GM23338 (cell line): ENCODE results near the gene S100A6. TPM values are rescaled to one million over a fixed set of nuclear protein-coding genes. Genes with fewer than 3 reads are reported as not detected.

ENCODE experiments used
- ATAC-seq: fragments of 200-7000 bp; cut with Tn5 transposase; 3 replicates; pipeline ENCODE4 v1.9.1; 2020
- DNase-seq: peaks from one replicate; pipeline ENCODE4 v3.0.0-alpha.2; 2015; ENCODE audit warnings: low spot score
- H2AFZ ChIP-seq: fragments of 200-600 bp; sonication (generic); 2 replicates; pipeline ENCODE4 v1.8.0; 2016; ENCODE audit warnings: antibody characterized with exemption, mild to moderate bottlenecking, moderate library complexity
- H3F3A ChIP-seq: fragments of 200-600 bp; sonication (generic); replicated peaks from 2 replicates; pipeline ENCODE4 v1.8.0; 2017; ENCODE audit warnings: antibody characterized with exemption, mixed run types, low read depth
- H3K27ac ChIP-seq: fragments of 200-600 bp; sonication (generic); 2 replicates; pipeline ENCODE4 v1.6.1; 2016; ENCODE audit warnings: low read depth
- H3K27me3 ChIP-seq: fragments of 200-600 bp; sonication (generic); 2 replicates; pipeline ENCODE4 v1.8.0; 2016; ENCODE audit warnings: mild to moderate bottlenecking, mixed run types, moderate library complexity; ENCODE audit not compliant: insufficient read depth
- H3K36me3 ChIP-seq: fragments of 200-600 bp; sonication (generic); 2 replicates; pipeline ENCODE4 v1.8.0; 2016; ENCODE audit warnings: mild to moderate bottlenecking; ENCODE audit not compliant: insufficient read depth
- H3K4me1 ChIP-seq: fragments of 200-600 bp; sonication (generic); 2 replicates; pipeline ENCODE4 v1.8.0; 2016; ENCODE audit warnings: mild to moderate bottlenecking, moderate library complexity; ENCODE audit not compliant: insufficient read depth
- H3K4me2 ChIP-seq: fragments of 200-600 bp; sonication (generic); 2 replicates; pipeline ENCODE4 v1.7.1; 2017; ENCODE audit warnings: mixed run types
- H3K4me3 ChIP-seq: fragments of 200-600 bp; sonication (generic); 2 replicates; pipeline ENCODE4 v1.6.1; 2016; ENCODE audit warnings: mixed run types
- H3K79me2 ChIP-seq: fragments of 200-600 bp; sonication (generic); replicated peaks from 2 replicates; pipeline ENCODE4 v1.8.0; 2017; ENCODE audit warnings: mild to moderate bottlenecking; ENCODE audit not compliant: insufficient read depth
- H3K9me2 ChIP-seq: fragments of 200-600 bp; sonication (generic); 2 replicates; pipeline ENCODE4 v1.8.0; 2017; ENCODE audit not compliant: insufficient read depth
- H4K20me1 ChIP-seq: fragments of 200-600 bp; sonication (generic); replicated peaks from 2 replicates; pipeline ENCODE4 v1.8.0; 2017; ENCODE audit warnings: mild to moderate bottlenecking; ENCODE audit not compliant: insufficient read depth
- H3K27ac Mint-ChIP-seq: 2 replicates; pipeline ENCODE4 v1.8.0; 2020; ENCODE audit warnings: inconsistent platforms, mild to moderate bottlenecking, moderate library complexity, mixed read lengths
- H3K27me3 Mint-ChIP-seq: 3 replicates; pipeline ENCODE4 v1.8.0; 2022; ENCODE audit warnings: low read depth, mild to moderate bottlenecking, moderate library complexity, mixed read lengths, inconsistent platforms; ENCODE audit not compliant: insufficient read depth, poor library complexity
- H3K36me3 Mint-ChIP-seq: 3 replicates; pipeline ENCODE4 v1.8.0; 2021; ENCODE audit warnings: low read depth, mild to moderate bottlenecking, inconsistent platforms, moderate library complexity, mixed read lengths
- H3K4me1 Mint-ChIP-seq: 3 replicates; pipeline ENCODE4 v1.8.0; 2020; ENCODE audit warnings: mild to moderate bottlenecking, inconsistent platforms, mixed read lengths
- H3K4me3 Mint-ChIP-seq: 3 replicates; pipeline ENCODE4 v1.8.0; 2021; ENCODE audit warnings: moderate library complexity, mild to moderate bottlenecking, inconsistent platforms, mixed read lengths
- H3K9me3 Mint-ChIP-seq: 3 replicates; pipeline ENCODE4 v1.8.0; 2020; ENCODE audit warnings: moderate library complexity, mild to moderate bottlenecking, inconsistent platforms, mixed read lengths
- CREB1 ChIP-seq: fragments of 250-450 bp; sonication (Bioruptor Pico); IDR thresholded peaks from 2 replicates; pipeline ENCODE4 v1.5.0; 2020; ENCODE audit warnings: low read depth, mild to moderate bottlenecking, moderate library complexity
- EZH2 ChIP-seq: fragments of 200-600 bp; sonication (generic); IDR thresholded peaks from one replicate; pipeline ENCODE4 v1.8.0; 2017; ENCODE audit warnings: antibody characterized with exemption, mild to moderate bottlenecking, low read depth; ENCODE audit not compliant: unreplicated experiment
- EZH2phosphoT487 ChIP-seq: fragments of 200-600 bp; sonication (generic); IDR thresholded peaks from one replicate; pipeline ENCODE4 v1.8.1; 2018; ENCODE audit warnings: antibody characterized with exemption; ENCODE audit not compliant: unreplicated experiment
- JUNB ChIP-seq: IDR thresholded peaks from one replicate; pipeline ENCODE4 v1.6.1; 2016; ENCODE audit warnings: antibody characterized with exemption; ENCODE audit not compliant: unreplicated experiment
- NANOG ChIP-seq: IDR thresholded peaks from 2 replicates; pipeline ENCODE4 v1.6.1; 2016; ENCODE audit warnings: antibody characterized with exemption, borderline replicate concordance
- POLR2AphosphoS5 ChIP-seq: IDR thresholded peaks from 2 replicates; pipeline ENCODE4 v1.6.1; 2016; ENCODE audit warnings: antibody characterized with exemption, low read depth
- STAT1 ChIP-seq: IDR thresholded peaks from one replicate; pipeline ENCODE4 v1.6.1; 2016; ENCODE audit warnings: antibody characterized with exemption; ENCODE audit not compliant: unreplicated experiment
- ZNF114 ChIP-seq: fragments of 250-450 bp; sonication (Bioruptor Pico); IDR thresholded peaks from 2 replicates; pipeline ENCODE4 v1.5.0; 2020; ENCODE audit warnings: mild to moderate bottlenecking, moderate library complexity
- ZNF331 ChIP-seq: fragments of 250-450 bp; sonication (Bioruptor Pico); IDR thresholded peaks from 2 replicates; pipeline ENCODE4 v1.5.0; 2020; ENCODE audit warnings: low read depth, mild to moderate bottlenecking, moderate library complexity
- polyA plus RNA-seq: library from polyadenylated mRNA; unstranded; fragments of >200 nt; fragmentation: Nextera tagmentation; extraction: Ambion mirVana; gene quantifications from 2 replicates; pipeline ENCODE4 v1.2.1, GENCODE V29; 2016
- total RNA-seq: library from RNA; depleted of rRNA; stranded (reverse); fragments of >200 nt; shearing (Covaris generic); gene quantifications from 2 replicates; pipeline ENCODE4 v1.2.3, GENCODE V29; 2014
- TF ChIP-seq, protein P1 (sequence below): IDR thresholded peaks from one replicate; pipeline ENCODE4 v1.6.1; 2018; ENCODE audit warnings: antibody characterized with exemption; ENCODE audit not compliant: unreplicated experiment
- TF ChIP-seq, protein P2 (sequence below): IDR thresholded peaks from 2 replicates; pipeline ENCODE4 v1.6.1; 2016; ENCODE audit warnings: antibody characterized with exemption
- TF ChIP-seq, protein P3 (sequence below), 2 experiments: fragments of 200-600 bp in 1 of 2; sonication (generic) in 1 of 2; conservative IDR thresholded peaks; 2 replicates each; pipeline versions ENCODE4 v1.5.1 to v1.6.1; 2016 to 2017; ENCODE audit warnings: antibody characterized with exemption in 2 of 2, low read depth in 2 of 2, mild to moderate bottlenecking in 2 of 2, moderate library complexity in 1 of 2

S100A6 gene
- total and polyA plus RNA-seq, 2 experiments from 2014 or later = 7.3 to 77.5 TPM

DNA sequence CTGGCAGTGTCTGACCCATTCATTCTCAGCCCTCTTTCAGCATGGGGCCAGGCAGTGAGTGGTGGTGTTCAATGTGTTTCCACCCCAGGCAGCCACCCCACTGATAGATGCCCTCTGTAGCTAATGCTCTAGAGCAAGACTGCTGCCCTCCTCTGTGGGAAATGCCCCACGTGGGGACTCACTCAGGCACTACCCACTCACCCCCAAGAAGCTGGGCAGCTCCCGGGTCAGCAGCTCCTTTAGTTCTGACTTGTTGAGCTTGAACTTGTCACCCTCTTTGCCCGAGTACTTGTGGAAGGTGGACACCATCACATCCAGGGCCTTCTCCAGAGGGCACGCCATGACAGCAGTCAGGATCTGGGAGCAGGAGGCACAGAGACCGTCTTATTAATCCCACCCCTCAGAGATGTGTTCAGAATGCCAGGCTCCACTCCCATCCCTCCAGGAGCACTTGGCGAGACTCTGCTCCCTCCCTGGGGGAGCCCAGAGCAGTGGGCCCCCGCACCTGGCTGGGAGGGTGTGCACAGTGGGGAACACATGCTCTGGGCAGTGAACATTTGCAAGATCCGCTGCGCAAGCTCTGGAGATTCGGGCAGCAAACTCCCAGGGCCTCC, 8.8 kb upstream of the S100A6 start (continued):
- TF ChIP-seq, protein P1, sequence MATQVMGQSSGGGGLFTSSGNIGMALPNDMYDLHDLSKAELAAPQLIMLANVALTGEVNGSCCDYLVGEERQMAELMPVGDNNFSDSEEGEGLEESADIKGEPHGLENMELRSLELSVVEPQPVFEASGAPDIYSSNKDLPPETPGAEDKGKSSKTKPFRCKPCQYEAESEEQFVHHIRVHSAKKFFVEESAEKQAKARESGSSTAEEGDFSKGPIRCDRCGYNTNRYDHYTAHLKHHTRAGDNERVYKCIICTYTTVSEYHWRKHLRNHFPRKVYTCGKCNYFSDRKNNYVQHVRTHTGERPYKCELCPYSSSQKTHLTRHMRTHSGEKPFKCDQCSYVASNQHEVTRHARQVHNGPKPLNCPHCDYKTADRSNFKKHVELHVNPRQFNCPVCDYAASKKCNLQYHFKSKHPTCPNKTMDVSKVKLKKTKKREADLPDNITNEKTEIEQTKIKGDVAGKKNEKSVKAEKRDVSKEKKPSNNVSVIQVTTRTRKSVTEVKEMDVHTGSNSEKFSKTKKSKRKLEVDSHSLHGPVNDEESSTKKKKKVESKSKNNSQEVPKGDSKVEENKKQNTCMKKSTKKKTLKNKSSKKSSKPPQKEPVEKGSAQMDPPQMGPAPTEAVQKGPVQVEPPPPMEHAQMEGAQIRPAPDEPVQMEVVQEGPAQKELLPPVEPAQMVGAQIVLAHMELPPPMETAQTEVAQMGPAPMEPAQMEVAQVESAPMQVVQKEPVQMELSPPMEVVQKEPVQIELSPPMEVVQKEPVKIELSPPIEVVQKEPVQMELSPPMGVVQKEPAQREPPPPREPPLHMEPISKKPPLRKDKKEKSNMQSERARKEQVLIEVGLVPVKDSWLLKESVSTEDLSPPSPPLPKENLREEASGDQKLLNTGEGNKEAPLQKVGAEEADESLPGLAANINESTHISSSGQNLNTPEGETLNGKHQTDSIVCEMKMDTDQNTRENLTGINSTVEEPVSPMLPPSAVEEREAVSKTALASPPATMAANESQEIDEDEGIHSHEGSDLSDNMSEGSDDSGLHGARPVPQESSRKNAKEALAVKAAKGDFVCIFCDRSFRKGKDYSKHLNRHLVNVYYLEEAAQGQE = no peak
- TF ChIP-seq ZNF114 (CRISPR knock-in tag) (no peak), NANOG (no peak), ZNF331 (CRISPR knock-in tag) (no peak), CREB1 (CRISPR knock-in tag) (no peak), EZH2 (no peak), STAT1 (no peak)
- TF ChIP-seq, protein P2, sequence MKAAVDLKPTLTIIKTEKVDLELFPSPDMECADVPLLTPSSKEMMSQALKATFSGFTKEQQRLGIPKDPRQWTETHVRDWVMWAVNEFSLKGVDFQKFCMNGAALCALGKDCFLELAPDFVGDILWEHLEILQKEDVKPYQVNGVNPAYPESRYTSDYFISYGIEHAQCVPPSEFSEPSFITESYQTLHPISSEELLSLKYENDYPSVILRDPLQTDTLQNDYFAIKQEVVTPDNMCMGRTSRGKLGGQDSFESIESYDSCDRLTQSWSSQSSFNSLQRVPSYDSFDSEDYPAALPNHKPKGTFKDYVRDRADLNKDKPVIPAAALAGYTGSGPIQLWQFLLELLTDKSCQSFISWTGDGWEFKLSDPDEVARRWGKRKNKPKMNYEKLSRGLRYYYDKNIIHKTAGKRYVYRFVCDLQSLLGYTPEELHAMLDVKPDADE = no peak

DNA sequence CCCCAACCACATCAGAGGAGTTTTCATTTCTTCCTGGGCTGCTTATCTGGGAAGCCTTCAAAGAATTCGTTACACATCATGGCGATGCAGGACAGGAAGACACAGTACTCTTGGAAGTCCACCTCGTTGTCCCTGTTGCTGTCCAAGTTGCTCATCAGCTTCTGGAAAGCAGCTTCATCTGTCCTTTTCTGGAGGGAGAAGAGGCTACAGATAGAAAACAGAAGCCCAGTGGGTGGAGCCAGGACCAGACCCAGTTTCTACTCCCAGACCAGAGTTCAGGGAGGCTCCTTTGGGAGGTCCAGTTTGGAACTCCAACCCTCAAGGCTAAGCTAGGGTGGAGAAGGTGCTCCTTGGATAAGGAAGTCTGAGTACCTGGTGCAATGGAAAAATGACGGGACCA, 7.9 kb upstream of the S100A6 start:
- no peak for ATAC-seq
- no peak overlapping the region for H2AFZ ChIP-seq
- Mint-ChIP-seq H3K9me3 (no peaks in the 10 kb centered on the region; the same call in 2 of the 3 replicates), H3K36me3 (no peaks in the 10 kb centered on the region), H3K27ac (no peak overlapping the region), H3K4me3 (no peak overlapping the region), H3K4me1 (peaks cover 41% of the 10 kb centered on the region), H3K27me3 (peaks cover 14% of the 10 kb centered on the region)
- peaks cover 6% of the 10 kb centered on the region; the same call in 1 of the 2 replicates for H3K9me2 ChIP-seq
- no peaks in the 10 kb centered on the region for H3F3A ChIP-seq
- no peaks in the 10 kb centered on the region for H3K36me3 ChIP-seq
- peaks cover 20% of the 10 kb centered on the region for H3K4me1 ChIP-seq
- H3K4me2 ChIP-seq = no peak overlapping the region
- no peak for DNase-seq
- no peak overlapping the region for H3K4me3 ChIP-seq
- H4K20me1 ChIP-seq = no peaks in the 10 kb centered on the region
- H3K27me3 ChIP-seq = no peaks in the 10 kb centered on the region
- H3K27ac ChIP-seq = no peak overlapping the region
- no peaks in the 10 kb centered on the region for H3K79me2 ChIP-seq
- TF ChIP-seq STAT1 (no peak), CREB1 (CRISPR knock-in tag) (no peak), EZH2phosphoT487 (no peak), ZNF331 (CRISPR knock-in tag) (no peak), ZNF114 (CRISPR knock-in tag) (no peak), EZH2 (no peak), POLR2AphosphoS5 (no peak), NANOG (no peak), JUNB (no peak)
- TF ChIP-seq, protein P2 = no peak
- TF ChIP-seq, protein P3, sequence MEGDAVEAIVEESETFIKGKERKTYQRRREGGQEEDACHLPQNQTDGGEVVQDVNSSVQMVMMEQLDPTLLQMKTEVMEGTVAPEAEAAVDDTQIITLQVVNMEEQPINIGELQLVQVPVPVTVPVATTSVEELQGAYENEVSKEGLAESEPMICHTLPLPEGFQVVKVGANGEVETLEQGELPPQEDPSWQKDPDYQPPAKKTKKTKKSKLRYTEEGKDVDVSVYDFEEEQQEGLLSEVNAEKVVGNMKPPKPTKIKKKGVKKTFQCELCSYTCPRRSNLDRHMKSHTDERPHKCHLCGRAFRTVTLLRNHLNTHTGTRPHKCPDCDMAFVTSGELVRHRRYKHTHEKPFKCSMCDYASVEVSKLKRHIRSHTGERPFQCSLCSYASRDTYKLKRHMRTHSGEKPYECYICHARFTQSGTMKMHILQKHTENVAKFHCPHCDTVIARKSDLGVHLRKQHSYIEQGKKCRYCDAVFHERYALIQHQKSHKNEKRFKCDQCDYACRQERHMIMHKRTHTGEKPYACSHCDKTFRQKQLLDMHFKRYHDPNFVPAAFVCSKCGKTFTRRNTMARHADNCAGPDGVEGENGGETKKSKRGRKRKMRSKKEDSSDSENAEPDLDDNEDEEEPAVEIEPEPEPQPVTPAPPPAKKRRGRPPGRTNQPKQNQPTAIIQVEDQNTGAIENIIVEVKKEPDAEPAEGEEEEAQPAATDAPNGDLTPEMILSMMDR (conservative IDR thresholded peaks at IDR 0.05; ENCODE audit: low read depth in 2 of 2) = no peak
- TF ChIP-seq, protein P1 = no peak
